CD4-positive, CD25-positive, alpha-beta regulatory T cell (primary cell): Measurements from ENCODE around the gene SLC38A1. TPM values are rescaled to one million over a fixed set of nuclear protein-coding genes. Genes with fewer than 3 reads are reported as not detected.

ENCODE experiments used
- ATAC-seq, 2 donors: fragments of 150-1000 bp; cut with Tn5 transposase; one replicate each; pipeline ENCODE4 v1.10.0; 2021; ENCODE audit warnings: low read depth in 2 of 2, moderate number of reproducible peaks in 2 of 2, moderate library complexity in 1 of 2
- DNase-seq, 3 donors: peaks; one replicate each; pipeline versions ENCODE4 v3.0.0 to v3.0.0-alpha.2; 2012 to 2022; ENCODE audit warnings: mixed read lengths in 1 of 3
- H3K27ac ChIP-seq: one replicate; pipeline ENCODE4 v1.7.0; 2013; ENCODE audit warnings: mild to moderate bottlenecking, low read length; ENCODE audit not compliant: insufficient read depth, poor library complexity, severe bottlenecking
- H3K27me3 ChIP-seq: one replicate; pipeline ENCODE4 v1.7.0; 2013; ENCODE audit warnings: low read length; ENCODE audit not compliant: control insufficient read depth, insufficient read depth
- H3K36me3 ChIP-seq: one replicate; pipeline ENCODE4 v1.7.0; 2013; ENCODE audit warnings: mild to moderate bottlenecking, low read length, moderate library complexity; ENCODE audit not compliant: control insufficient read depth, insufficient read depth
- H3K4me1 ChIP-seq: 2 replicates; pipeline ENCODE4 v1.7.0; 2013; ENCODE audit warnings: mild to moderate bottlenecking, low read length; ENCODE audit not compliant: insufficient read depth, control insufficient read depth, poor library complexity, severe bottlenecking
- H3K4me3 ChIP-seq: one replicate; pipeline ENCODE4 v1.7.0; 2013; ENCODE audit warnings: low read depth, mild to moderate bottlenecking, low read length, moderate library complexity
- H3K9me3 ChIP-seq, 2 experiments: 1 replicate in 1 of 2; 2 replicates in 1 of 2; pipeline ENCODE4 v1.7.0; 2013; ENCODE audit warnings: low read length in 2 of 2, mild to moderate bottlenecking in 1 of 2, moderate library complexity in 1 of 2; ENCODE audit not compliant: control insufficient read depth in 2 of 2
- H3K27ac Mint-ChIP-seq, 3 donors: one replicate each; pipeline ENCODE4 v1.8.0; 2020 to 2022; ENCODE audit warnings: mild to moderate bottlenecking in 3 of 3, mixed read lengths in 3 of 3, moderate library complexity in 2 of 3
- H3K27me3 Mint-ChIP-seq: one replicate; pipeline ENCODE4 v1.8.0; 2022; ENCODE audit warnings: mild to moderate bottlenecking, mixed read lengths
- H3K36me3 Mint-ChIP-seq: one replicate; pipeline ENCODE4 v1.8.0; 2020; ENCODE audit warnings: mixed read lengths
- H3K4me1 Mint-ChIP-seq, 4 donors: one replicate each; pipeline ENCODE4 v1.8.0; 2020 to 2022; ENCODE audit warnings: mixed read lengths in 4 of 4, mild to moderate bottlenecking in 1 of 4
- H3K4me3 Mint-ChIP-seq, 4 donors: one replicate each; pipeline ENCODE4 v1.8.0; 2020 to 2022; ENCODE audit warnings: mild to moderate bottlenecking in 4 of 4, mixed read lengths in 4 of 4, moderate library complexity in 3 of 4
- H3K9me3 Mint-ChIP-seq, 7 donors: one replicate each; pipeline ENCODE4 v1.8.0; 2020 to 2022; ENCODE audit warnings: mixed read lengths in 7 of 7, mild to moderate bottlenecking in 3 of 7, moderate library complexity in 2 of 7
- polyA plus RNA-seq, 4 donors: library from polyadenylated mRNA; unstranded; fragments of 300-500 nt; fragmentation: Illumina TruSeq; gene quantifications; one replicate each; pipeline ENCODE4 v1.2.3, GENCODE V29; 2021
- total RNA-seq: library from RNA; stranded (reverse); gene quantifications from one replicate; pipeline ENCODE4 v1.2.3, GENCODE V29; 2022

Gene SLC38A1
- total and polyA plus RNA-seq, 5 donors from 2014 or later = 257 to 342 (median 276) TPM

DNA sequence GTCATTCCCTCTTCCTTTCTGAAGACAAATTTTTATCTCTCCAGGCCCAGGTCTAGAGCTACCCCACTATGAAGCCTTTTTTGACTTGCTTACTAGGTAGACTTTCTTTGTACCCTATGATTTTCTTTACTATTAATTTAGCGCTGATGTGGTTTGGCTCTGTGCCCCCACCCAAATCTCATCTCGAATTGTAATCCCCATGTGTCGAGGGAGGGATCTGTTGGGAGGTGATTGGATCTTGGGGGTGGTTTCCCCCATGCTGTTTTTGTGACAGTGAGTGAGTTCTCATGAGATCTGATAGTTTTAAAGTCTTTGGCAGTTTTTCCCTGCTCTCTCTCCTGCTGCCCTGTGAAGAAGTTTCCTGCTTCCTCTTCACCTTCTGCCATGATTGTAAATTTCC, 118.1 kb downstream of the SLC38A1 start:
- peaks cover 50% of the 10 kb centered on the region for H3K27me3 Mint-ChIP-seq
- DNase-seq (no peak), ATAC-seq (no peak)
- Histone ChIP-seq H3K36me3 (no peaks in the 10 kb centered on the region), H3K9me3 (no peaks in the 10 kb centered on the region), H3K4me1 (peaks cover 2% of the 10 kb centered on the region), H3K27me3 (peaks cover 14% of the 10 kb centered on the region), H3K27ac (no peak overlapping the region), H3K4me3 (no peak overlapping the region)
- peaks cover 0 to 3% (median 0%) of the 10 kb centered on the region in 7 donors for H3K9me3 Mint-ChIP-seq
- no peaks in the 10 kb centered on the region for H3K36me3 Mint-ChIP-seq
- H3K4me3 Mint-ChIP-seq = no peak overlapping the region
- no peak overlapping the region for H3K27ac Mint-ChIP-seq
- peaks cover 0 to 5% (median 2%) of the 10 kb centered on the region in 4 donors for H3K4me1 Mint-ChIP-seq

DNA sequence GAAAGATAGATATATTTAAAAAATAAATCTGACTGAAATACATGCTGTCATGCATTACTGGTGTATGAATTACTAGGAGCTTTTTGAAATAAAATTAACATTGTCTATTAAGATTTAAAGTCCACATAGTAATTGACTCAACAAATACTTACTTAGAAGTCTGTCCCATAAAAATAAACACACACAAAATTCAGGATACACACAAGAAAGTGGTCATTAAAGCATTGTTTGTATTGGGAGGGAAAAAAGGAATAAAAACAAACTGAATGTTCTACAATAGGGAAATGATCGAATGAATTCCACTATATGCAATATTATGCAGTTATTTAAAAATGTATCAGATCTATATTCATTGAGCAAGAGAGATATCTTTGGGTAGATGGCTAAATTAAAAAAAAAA, 118.9 kb downstream of the SLC38A1 start:
- Mint-ChIP-seq H3K27ac (no peak overlapping the region), H3K9me3 (peaks cover 0 to under 1% (median 0%) of the 10 kb centered on the region in 7 donors), H3K4me1 (peaks cover 0 to 5% (median 2%) of the 10 kb centered on the region in 4 donors), H3K27me3 (peaks cover 54% of the 10 kb centered on the region), H3K36me3 (no peaks in the 10 kb centered on the region), H3K4me3 (no peak overlapping the region)
- no peaks in the 10 kb centered on the region for H3K36me3 ChIP-seq
- DNase-seq = no peak
- ATAC-seq = no peak
- peaks cover 14% of the 10 kb centered on the region for H3K27me3 ChIP-seq
- no peak overlapping the region for H3K4me3 ChIP-seq
- peaks cover 2% of the 10 kb centered on the region for H3K4me1 ChIP-seq
- no peak overlapping the region for H3K27ac ChIP-seq
- H3K9me3 ChIP-seq = no peaks in the 10 kb centered on the region

DNA sequence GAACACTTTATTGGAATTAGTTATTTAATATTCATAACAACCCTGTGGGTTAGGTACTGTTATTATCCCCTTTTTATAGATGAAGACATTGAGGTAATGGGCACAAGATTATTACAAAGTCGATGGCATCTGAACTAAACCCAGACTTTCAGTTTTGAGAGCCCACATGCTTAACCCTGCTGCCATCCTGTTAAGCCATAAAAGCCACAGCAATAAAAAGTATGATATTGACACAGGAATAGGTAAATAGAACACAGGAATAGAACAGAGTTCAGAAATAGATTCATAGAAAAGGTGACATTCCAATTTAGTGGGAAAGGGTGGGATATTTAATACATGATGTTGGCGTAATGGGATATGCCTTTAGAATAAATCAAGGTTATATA, 119.8 kb downstream of the SLC38A1 start:
- ATAC-seq (no peak), DNase-seq (no peak)
- Histone ChIP-seq H3K4me3 (no peak overlapping the region), H3K9me3 (no peaks in the 10 kb centered on the region), H3K4me1 (peaks cover 2% of the 10 kb centered on the region), H3K27me3 (peaks cover 14% of the 10 kb centered on the region), H3K36me3 (no peaks in the 10 kb centered on the region), H3K27ac (no peak overlapping the region)
- peaks cover 0 to 5% (median 1%) of the 10 kb centered on the region in 4 donors for H3K4me1 Mint-ChIP-seq
- H3K27ac Mint-ChIP-seq = no peak overlapping the region
- no peak overlapping the region for H3K4me3 Mint-ChIP-seq
- no peaks in the 10 kb centered on the region for H3K9me3 Mint-ChIP-seq
- H3K27me3 Mint-ChIP-seq = peaks cover 56% of the 10 kb centered on the region
- H3K36me3 Mint-ChIP-seq = no peaks in the 10 kb centered on the region

DNA sequence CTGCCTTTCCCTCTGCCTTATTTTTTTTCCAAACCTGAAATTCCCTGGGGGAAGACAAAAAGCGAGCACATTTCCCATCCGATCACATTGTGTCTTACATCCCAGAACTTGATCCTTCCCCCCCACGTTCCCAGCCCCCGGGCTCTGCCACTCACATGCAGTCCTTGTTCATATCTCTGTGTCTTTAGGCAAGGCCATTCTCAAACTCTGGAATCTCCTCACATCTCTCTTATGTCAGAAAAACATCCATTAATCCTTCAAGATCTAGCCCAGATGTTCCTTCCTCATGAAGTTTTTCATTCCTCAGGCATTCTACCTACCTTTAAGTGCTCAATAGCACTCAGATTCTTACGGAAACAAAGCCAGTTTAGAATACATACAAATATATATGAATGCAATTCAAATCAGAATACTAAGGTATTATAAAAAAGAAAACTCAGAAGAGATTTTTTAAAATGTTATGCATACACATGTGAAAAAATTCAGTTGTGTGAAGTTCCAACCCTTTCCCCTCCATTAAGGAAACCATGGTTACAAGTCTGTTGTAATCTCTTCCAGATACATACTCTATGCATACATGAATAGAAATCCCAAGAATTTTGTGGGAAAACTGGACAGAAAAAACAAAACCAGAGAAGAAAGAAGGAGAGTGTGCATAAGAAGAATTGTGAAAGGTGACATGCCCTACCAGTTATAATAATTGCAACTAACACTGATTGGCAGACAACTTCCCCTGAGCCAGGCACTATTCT, 120.3 kb downstream of the SLC38A1 start:
- Mint-ChIP-seq H3K27me3 (peaks cover 56% of the 10 kb centered on the region), H3K36me3 (no peaks in the 10 kb centered on the region), H3K4me1 (peaks cover 0 to 5% (median under 1%) of the 10 kb centered on the region in 4 donors), H3K9me3 (no peaks in the 10 kb centered on the region), H3K27ac (no peak overlapping the region), H3K4me3 (no peak overlapping the region)
- no peak overlapping the region for H3K27ac ChIP-seq
- H3K27me3 ChIP-seq = peaks cover 14% of the 10 kb centered on the region
- no peaks in the 10 kb centered on the region for H3K36me3 ChIP-seq
- no peak overlapping the region for H3K4me3 ChIP-seq
- H3K9me3 ChIP-seq = no peaks in the 10 kb centered on the region
- peaks cover 2% of the 10 kb centered on the region for H3K4me1 ChIP-seq
- ATAC-seq = no peak
- no peak for DNase-seq

DNA sequence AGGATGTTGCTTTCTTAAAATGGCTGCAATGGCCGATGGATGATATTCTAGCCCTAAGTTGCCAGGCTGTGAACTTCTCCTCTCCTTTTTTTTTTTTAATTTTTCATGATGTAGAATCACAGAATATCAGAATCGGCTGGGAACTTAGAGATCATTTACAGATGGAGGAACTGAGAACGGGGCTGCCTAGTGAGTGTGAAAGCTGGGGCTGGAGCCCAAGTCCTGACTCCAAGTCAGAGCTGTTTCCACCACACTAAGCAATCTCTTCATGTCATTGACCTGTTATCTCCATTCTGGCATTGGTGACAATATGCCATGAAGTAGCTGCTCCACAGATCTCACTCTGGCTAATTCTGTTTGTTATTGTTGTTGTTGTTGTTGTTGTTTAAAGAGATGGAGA, 121.7 kb downstream of the SLC38A1 start:
- peaks cover 0 to 2% (median 0%) of the 10 kb centered on the region in 4 donors for H3K4me1 Mint-ChIP-seq
- H3K36me3 Mint-ChIP-seq = no peaks in the 10 kb centered on the region
- no peak overlapping the region for H3K4me3 Mint-ChIP-seq
- Histone ChIP-seq H3K4me3 (no peak overlapping the region), H3K4me1 (no peaks in the 10 kb centered on the region), H3K27me3 (peaks cover 16% of the 10 kb centered on the region), H3K9me3 (no peaks in the 10 kb centered on the region), H3K36me3 (no peaks in the 10 kb centered on the region), H3K27ac (no peak overlapping the region)
- H3K27ac Mint-ChIP-seq = peak overlapping the region in 1 of 3 donors; percentile 28
- peaks cover 58% of the 10 kb centered on the region for H3K27me3 Mint-ChIP-seq
- ATAC-seq (no peak), DNase-seq (no peak)
- no peaks in the 10 kb centered on the region for H3K9me3 Mint-ChIP-seq

DNA sequence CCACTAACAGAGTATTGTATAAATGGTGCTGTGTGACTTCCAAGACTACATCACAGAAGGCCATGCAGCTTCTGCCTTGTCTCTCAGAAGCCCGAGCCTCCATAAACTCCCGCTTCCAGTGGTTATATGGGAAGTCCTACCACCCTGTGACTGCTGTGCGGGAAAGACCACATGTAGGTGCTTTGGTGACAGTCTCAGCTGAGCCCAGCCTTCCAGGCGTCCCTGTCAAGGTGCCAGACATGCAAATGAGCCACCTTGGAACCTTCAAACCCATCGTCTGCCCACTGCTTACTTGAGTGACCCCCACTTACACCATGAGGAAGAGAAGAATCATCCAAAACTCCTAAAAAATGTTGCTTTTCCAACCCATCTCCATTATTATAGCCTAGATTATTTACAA, 123.0 kb downstream of the SLC38A1 start:
- H3K4me1 ChIP-seq = no peaks in the 10 kb centered on the region
- no peak overlapping the region for H3K4me3 Mint-ChIP-seq
- no peak overlapping the region for H3K4me3 ChIP-seq
- no peaks in the 10 kb centered on the region for H3K9me3 ChIP-seq
- no peaks in the 10 kb centered on the region for H3K9me3 Mint-ChIP-seq
- no peaks in the 10 kb centered on the region for H3K36me3 ChIP-seq
- H3K27ac Mint-ChIP-seq = no peak overlapping the region
- H3K4me1 Mint-ChIP-seq = no peaks in the 10 kb centered on the region
- DNase-seq (no peak), ATAC-seq (no peak)
- no peak overlapping the region for H3K27ac ChIP-seq
- peaks cover 66% of the 10 kb centered on the region for H3K27me3 Mint-ChIP-seq
- peaks cover 13% of the 10 kb centered on the region for H3K27me3 ChIP-seq
- no peaks in the 10 kb centered on the region for H3K36me3 Mint-ChIP-seq

DNA sequence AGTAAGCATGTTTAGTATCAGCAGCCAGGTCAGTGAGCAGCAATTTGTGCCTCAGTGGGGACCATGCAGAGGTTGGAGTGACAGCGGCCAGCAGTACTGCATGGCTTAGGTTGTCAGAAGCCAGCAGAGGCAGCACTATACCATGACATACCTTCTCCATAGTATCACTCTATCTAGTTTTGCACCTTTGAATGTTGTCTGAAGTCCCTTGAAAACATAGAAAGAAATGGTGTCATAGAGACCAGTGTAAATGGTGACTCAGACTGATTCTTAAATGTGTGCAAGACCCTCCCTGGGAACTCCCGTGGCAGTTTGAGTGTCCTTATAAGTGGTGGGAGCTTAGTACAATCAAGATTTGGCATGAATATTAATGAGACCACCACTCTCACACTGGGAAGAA, 124.4 kb downstream of the SLC38A1 start:
- H3K27me3 Mint-ChIP-seq = peaks cover 70% of the 10 kb centered on the region
- H3K27ac ChIP-seq = no peak overlapping the region
- no peaks in the 10 kb centered on the region for H3K36me3 ChIP-seq
- no peak overlapping the region for H3K27ac Mint-ChIP-seq
- H3K4me3 ChIP-seq = no peak overlapping the region
- H3K9me3 ChIP-seq = no peaks in the 10 kb centered on the region
- H3K4me3 Mint-ChIP-seq = no peak overlapping the region
- DNase-seq = no peak
- no peaks in the 10 kb centered on the region for H3K4me1 ChIP-seq
- no peaks in the 10 kb centered on the region for H3K4me1 Mint-ChIP-seq
- no peaks in the 10 kb centered on the region for H3K36me3 Mint-ChIP-seq
- no peak for ATAC-seq
- H3K27me3 ChIP-seq = peaks cover 16% of the 10 kb centered on the region
- no peaks in the 10 kb centered on the region for H3K9me3 Mint-ChIP-seq

DNA sequence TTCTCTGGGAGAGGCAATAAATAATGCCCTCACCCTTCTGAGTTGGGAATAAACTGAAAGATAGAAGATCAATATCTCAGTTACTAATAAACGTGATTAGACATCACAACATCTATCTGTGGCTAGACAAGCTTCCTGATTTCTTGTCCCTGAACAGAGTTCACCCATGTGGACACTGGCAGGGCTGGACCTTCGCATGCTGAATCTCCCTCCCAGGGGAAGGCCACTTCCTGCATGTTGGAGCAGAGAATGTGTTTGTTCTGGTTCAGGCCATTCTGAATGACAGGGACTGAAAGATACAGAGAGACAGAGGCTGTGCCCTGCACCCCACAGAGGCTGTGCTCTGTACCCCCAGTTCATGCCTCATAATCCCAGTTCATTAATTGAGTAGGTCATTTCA, 132.6 kb downstream of the SLC38A1 start:
- no peaks in the 10 kb centered on the region for H3K36me3 ChIP-seq
- no peaks in the 10 kb centered on the region for H3K9me3 ChIP-seq
- no peak overlapping the region for H3K27ac Mint-ChIP-seq
- DNase-seq = no peak
- H3K4me3 Mint-ChIP-seq = no peak overlapping the region
- H3K27me3 Mint-ChIP-seq = peaks cover 47% of the 10 kb centered on the region
- no peaks in the 10 kb centered on the region for H3K4me1 ChIP-seq
- ATAC-seq = no peak
- no peak overlapping the region for H3K27ac ChIP-seq
- H3K4me3 ChIP-seq = no peak overlapping the region
- no peaks in the 10 kb centered on the region for H3K36me3 Mint-ChIP-seq
- no peaks in the 10 kb centered on the region for H3K4me1 Mint-ChIP-seq
- peaks cover 0 to 2% (median 0%) of the 10 kb centered on the region in 7 donors for H3K9me3 Mint-ChIP-seq
- H3K27me3 ChIP-seq = peaks cover 13% of the 10 kb centered on the region
